Mesangial cell (primary cell): ENCODE results near the gene GPR149. TPM values are rescaled to one million over a fixed set of nuclear protein-coding genes. Genes with fewer than 3 reads are reported as not detected.

Source experiments
- total RNA-seq: library from RNA; depleted of rRNA; stranded (reverse); fragments of >200 nt; gene quantifications from 2 replicates; pipeline ENCODE4 v1.2.3, GENCODE V29; 2015

GPR149 gene, protein sequence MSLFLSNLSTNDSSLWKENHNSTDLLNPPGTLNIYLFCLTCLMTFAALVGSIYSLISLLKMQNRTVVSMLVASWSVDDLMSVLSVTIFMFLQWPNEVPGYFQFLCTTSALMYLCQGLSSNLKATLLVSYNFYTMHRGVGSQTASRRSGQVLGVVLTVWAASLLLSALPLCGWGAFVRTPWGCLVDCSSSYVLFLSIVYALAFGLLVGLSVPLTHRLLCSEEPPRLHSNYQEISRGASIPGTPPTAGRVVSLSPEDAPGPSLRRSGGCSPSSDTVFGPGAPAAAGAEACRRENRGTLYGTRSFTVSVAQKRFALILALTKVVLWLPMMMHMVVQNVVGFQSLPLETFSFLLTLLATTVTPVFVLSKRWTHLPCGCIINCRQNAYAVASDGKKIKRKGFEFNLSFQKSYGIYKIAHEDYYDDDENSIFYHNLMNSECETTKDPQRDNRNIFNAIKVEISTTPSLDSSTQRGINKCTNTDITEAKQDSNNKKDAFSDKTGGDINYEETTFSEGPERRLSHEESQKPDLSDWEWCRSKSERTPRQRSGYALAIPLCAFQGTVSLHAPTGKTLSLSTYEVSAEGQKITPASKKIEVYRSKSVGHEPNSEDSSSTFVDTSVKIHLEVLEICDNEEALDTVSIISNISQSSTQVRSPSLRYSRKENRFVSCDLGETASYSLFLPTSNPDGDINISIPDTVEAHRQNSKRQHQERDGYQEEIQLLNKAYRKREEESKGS
- not detected in 2 replicates for total RNA-seq

DNA sequence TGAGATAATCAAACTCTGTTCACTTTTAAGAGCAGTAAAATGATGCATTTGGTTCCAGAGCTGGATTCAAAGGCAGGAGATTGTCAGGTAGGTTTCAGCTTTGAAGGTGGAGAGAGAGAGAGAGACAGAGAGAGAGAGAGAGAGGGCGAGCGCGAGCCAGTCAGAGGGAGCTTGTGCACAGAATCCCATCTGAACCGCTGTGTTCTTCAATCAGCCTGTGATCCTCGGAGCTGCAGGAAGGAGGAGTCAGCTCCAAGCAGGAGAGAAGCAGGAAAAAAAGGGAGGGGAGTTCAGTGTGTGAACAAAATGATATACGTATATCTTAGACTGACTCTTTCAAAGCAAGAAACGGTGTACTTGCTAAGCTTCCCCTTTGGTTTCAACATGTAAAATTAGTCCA lies at the start of gene GPR149:
Gene GPR149, minus strand, starts transcription at position 177 of the 400 bp plus-strand sequence. CDS start 575 bp downstream, outside the sequence.

DNA sequence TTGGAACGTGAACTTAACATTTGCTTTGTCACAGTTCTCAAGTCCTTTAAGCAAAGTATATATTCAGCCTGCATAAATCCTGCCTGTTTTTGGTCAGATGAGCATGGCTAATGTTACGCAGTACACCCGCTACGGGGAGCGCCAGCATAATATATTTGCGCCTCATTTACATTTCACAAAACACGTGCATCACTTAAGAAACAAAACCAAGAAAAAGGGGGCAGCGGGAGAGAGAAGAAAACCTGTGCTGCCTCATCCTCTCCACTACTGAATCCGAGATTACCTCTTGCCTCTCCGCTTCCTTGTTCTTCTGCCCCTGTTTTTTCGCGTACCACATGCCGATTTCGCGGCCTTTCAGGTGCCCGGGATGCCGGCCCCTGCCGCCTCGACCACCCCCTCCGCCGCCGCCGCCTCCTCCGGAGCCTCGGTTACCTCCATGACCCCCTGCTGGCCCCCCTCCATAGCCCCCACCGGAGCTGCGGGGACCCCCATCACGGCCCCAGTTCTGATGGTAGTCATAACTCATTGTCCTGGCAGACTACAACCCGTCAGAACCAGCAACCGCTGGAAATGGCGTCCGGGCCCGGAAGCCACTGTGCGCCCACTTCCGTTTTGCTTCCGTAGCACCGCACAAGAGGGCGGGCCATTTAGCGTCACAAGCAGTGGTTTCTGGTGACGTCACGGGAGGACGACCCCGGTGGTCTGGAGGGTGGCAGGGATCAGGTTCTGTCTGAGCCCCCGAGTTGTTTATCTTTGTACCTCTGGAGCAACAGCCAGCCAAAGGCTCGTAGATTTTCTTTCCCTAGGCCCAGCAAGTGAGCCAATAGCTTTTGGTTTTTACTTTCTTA lies 105.9 kb downstream of the GPR149 start, which contains the start of gene DHX36:
Gene DHX36, minus strand, starts transcription at position 597 of the 848 bp plus-strand sequence. Its CDS starts 71 bp downstream, at position 526.

Other genes starting within 250 kb of the GPR149 start
- 25.9 and 33.2 TPM in 2 replicates for gene DHX36, start 105.7 kb downstream of the GPR149 start, total RNA-seq